Measurements from ENCODE around the gene TDRD3. TPM values are rescaled to one million over a fixed set of nuclear protein-coding genes. Genes with fewer than 3 reads are reported as not detected.
A peak's percentile ranks its signal among the peaks of the same experiment; 100 is the strongest.

The TDRD3 gene
- total RNA-seq, 1 donor from 2014 or later: 11.3 TPM

GRCh38 chr13:60448907-60449510, 52.0 kb downstream of the TDRD3 start:
- peak; percentile 91 for ATAC-seq
- DNase-seq (ENCODE audit: low spot score): no peak

DNA sequence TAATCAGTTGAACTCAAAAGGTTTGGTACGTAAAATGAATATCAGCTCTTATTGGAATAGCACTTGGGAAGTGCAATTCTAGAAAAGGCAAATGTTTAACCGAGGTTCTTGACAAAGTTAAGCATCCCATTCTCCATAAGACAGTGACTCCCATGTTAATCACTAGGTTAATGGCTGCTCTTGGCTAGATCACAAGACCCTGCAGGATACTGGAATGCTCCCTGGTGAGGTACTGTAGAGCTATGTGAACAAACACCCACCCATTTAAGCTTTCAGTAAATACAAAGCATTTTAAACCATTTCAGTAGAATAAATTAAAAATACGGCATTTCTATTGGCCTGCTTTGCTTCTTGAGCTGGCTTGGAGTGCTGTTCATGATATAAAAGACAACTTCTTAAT, 56.5 kb downstream of the TDRD3 start:
- ATAC-seq (no peak), DNase-seq (ENCODE audit: low spot score) (no peak)

- peak; percentile 71 for ATAC-seq
Observed at GRCh38 chr13:60454425-60454824, 57.4 kb downstream of the TDRD3 start.

GRCh38 chr13:60463787-60464186, 66.8 kb downstream of the TDRD3 start:
- no peak for DNase-seq (ENCODE audit: low spot score)
- ATAC-seq: no peak

More at GRCh38 chr13:60454425-60454824, 57.4 kb downstream of the TDRD3 start:
- DNase-seq (ENCODE audit: low spot score): no peak

DNA sequence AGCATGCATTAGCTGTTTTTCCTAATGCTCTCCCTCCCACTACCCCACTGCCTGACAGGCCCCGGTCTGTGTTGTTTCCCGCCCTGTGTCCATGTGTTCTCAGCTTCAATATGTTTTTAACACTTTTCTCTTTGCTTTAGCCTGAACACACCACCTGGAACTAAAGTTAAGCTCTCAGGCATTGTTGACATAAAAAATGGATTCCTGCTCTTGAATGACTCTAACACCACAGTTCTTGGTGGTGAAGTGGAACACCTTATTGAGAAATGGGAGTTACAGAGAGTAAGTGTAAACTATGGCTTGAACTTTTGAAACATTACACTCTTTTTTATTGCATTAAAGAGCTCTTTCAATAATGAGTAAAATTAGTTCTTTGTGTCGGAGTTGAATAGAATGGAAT, 70.1 kb downstream of the TDRD3 start:
- ATAC-seq (no peak), DNase-seq (ENCODE audit: low spot score) (no peak)

DNA sequence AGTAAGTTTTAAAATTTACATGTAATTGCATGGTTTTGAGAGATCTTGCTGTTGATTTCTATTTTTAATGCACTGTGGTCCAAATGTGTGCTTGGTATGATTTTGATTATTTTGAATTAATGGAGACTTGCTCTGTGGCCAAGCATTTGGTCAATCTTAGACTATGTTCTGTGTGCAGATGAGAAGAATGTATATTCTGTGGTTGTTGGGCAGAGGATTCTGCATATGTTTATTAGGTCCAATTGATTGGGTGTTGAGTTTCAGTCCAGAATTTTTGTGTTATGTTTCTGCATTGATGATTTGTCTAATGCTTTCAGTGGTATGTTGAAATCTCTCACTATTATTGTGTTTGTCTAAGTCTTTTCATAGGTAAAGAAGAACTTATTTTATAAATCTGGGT, 82.3 kb downstream of the TDRD3 start:
- ATAC-seq: no peak
- DNase-seq (ENCODE audit: low spot score): no peak

DNA sequence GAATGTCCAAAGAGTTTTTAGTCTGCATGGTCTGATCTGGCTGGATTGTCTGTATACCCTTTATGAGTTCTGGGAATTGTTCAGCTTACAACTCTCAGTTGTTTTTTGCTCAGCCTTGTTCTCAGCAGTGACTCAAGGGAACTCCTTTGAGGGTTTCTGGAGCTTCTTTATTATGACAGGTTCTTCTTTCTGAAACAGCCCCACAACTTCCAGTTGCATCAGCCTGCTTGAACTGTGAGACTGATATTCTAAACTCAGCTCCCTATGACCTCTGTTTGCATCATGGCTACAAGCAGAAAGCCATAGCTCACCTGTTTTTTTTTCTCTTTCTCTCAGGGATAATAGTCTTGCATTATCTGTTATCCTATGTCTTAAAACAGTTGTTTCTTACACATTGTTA, 85.0 kb downstream of the TDRD3 start:
- ATAC-seq (no peak), DNase-seq (ENCODE audit: low spot score) (no peak)

GRCh38 chr13:60484865-60485264, 87.8 kb downstream of the TDRD3 start:
- DNase-seq (ENCODE audit: low spot score) (no peak), ATAC-seq (no peak)

DNA sequence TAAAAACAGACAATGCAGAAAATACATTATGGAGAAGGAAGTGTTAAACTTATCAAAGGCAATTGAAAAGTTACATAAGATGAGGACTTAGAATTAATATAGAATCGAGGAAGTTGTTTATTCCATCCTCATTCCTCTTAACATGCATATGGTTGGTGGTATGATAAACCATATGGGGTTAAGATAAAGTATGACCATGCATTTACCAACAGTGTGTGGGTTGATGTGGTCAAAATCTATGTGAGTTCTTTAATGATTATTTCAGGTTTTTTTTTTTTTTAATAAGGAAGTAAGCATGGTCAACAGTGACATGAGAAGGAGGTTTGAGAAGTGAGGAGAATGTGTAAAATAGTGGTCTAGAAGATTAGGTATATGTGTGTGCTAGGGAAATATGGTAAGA, 94.5 kb downstream of the TDRD3 start:
- DNase-seq (ENCODE audit: low spot score): no peak
- ATAC-seq: no peak

DNA sequence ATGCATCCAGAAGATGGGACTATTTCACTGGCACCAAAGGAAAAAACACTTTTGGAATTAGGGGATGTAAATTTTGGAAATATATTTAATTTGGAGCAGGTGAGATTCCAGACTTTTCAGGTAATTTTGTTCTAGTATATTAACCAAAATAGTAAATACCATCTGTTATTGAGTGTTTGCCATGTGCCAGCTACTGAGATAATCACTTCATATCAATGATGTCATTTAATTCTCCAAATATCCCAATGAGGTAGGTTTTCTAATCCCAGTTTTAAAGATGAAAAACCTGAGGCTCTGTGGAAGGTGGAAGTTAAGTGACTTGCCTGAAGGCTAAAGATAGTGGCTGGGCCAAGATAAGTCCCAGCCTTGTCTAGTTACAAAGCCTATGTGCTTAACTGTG, 95.2 kb downstream of the TDRD3 start:
- no peak for DNase-seq (ENCODE audit: low spot score)
- no peak for ATAC-seq

GRCh38 chr13:60494296-60494695, 97.3 kb downstream of the TDRD3 start:
- ATAC-seq: no peak

GRCh38 chr13:60501236-60501635, 104.2 kb downstream of the TDRD3 start:
- ATAC-seq (no peak), DNase-seq (ENCODE audit: low spot score) (no peak)

More at GRCh38 chr13:60494296-60494695, 97.3 kb downstream of the TDRD3 start:
- no peak for DNase-seq (ENCODE audit: low spot score)

DNA sequence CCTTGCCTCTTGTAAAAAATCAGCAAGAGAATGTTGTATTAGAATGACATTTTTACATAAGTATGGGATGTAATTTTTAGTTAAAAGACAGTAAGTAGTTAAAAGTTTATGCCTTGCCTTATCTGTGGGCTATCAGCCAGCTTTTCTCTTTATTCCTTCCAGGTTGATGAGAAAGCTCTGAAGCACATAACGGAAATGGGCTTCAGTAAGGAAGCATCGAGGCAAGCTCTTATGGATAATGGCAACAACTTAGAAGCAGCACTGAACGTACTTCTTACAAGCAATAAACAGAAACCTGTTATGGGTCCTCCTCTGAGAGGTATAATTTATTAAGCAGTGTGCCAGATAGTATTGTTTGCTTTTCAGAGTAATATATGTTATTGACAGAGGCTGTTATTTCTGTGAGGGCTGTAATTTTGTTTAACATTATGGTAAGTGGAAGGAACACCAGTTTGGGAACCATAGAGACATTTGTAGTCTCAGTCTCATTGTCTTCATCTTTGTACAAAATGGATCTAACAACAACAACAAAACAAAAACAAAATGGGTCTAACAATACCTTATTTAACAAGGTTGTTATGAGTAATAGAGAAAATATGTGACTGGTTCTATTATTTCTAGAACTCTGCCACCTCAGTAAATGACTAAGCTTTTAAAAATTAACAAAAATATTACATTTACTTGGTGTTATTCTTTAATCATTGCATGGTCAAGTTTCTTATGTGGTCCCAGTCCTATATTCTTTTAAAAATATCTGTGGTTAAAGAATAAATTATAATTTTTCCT, 112.8 kb downstream of the TDRD3 start:
- DNase-seq (ENCODE audit: low spot score) (no peak), ATAC-seq (no peak)

- DNase-seq (ENCODE audit: low spot score) (no peak), ATAC-seq (no peak)
Observed at GRCh38 chr13:60511637-60512036, 114.6 kb downstream of the TDRD3 start.

- DNase-seq (ENCODE audit: low spot score): no peak
- no peak for ATAC-seq
Observed at GRCh38 chr13:60514891-60515290, 117.9 kb downstream of the TDRD3 start.

DNA sequence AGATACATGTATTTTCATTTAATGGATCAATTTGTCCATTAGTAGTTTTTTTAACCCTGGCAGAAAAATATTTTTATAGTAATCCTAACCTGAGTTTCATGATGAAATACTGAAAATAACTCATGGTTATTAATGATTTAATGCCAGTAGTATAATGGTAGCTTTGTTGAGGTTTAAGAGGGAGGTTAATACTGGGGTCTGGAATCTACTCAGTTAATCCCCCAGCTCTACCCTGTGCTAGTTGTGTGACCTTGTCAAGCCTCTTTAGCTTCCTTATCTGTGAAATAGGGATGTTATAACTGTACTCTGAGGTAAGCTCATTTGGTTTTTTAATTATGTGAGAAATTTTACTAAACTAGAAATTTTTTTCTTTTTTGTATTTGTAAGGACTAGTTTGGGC, 122.5 kb downstream of the TDRD3 start:
- DNase-seq (ENCODE audit: low spot score) (no peak), ATAC-seq (no peak)

- peak; percentile 85 for ATAC-seq
- DNase-seq (ENCODE audit: low spot score): no peak
Observed at GRCh38 chr13:60520902-60521569, 124.0 kb downstream of the TDRD3 start.

DNA sequence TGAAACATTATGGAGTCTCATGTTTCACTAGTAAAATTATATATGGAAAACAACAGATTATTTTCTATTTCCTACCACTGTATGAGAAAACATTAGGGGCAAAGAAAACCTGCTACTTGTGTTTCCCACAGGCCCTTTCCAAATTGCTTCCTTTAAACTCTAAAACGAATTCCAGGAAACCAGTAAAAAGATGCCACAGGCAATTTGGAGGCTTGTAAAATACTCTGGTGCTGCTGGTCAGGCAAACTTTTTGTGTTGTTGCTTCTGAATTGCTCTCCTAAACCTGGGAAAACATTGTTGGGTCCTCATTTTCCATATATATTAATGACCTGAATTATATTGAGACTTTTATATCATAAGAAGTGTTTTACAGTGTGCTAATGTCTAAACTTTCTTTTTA, 141.5 kb downstream of the TDRD3 start:
- ATAC-seq: no peak
- DNase-seq (ENCODE audit: low spot score): no peak

DNA sequence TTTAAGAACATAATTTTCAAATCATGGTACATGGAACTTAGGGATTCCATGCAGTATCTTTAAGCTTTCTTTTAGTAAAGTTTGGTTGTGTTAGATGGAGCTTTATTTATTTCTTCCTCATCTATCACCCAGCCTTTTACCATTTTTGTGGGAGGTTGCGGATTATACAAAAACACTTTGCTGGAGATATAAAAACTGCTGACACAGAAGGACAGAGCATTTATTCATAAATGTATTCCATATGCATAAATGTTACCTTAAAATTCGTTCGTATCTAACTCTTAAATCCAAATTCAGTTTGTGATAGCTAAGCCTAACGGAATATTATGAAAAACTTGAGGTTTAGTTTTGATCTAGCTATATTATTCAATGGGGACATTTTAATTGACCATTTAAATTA, 143.3 kb downstream of the TDRD3 start:
- ATAC-seq (no peak), DNase-seq (ENCODE audit: low spot score) (no peak)

DNA sequence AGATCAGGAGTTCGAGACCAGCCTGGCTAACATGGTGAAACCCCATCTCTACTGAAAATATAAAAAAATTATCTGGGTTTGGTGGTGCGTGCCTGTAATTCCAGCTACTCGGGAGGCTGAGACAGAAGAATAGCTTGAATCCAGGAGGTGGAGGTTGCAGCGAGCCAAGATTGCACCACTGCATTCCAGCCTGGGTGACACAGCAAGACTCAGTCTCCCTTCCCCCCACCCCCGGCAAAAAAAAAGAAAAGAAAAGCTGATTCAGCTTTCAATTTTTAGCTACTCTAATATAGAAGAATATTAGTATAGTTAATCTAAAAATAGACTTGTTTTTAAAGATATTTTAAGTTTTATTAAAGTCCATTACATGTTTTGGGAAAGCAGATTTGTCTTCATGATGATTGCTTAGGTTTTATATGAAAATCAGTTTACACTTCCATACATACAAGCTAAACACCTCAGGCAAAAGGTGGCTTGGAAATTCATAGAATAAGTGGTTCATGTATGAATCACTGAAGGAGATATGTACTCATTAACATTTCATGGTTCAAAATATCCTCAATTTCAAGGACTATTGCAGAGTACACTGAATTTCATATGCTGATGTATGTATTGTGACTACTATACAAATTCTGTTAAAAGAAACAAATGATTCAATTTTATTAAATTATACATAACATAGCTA, 165.2 kb downstream of the TDRD3 start:
- ATAC-seq (no peak), DNase-seq (ENCODE audit: low spot score) (no peak)

DNA sequence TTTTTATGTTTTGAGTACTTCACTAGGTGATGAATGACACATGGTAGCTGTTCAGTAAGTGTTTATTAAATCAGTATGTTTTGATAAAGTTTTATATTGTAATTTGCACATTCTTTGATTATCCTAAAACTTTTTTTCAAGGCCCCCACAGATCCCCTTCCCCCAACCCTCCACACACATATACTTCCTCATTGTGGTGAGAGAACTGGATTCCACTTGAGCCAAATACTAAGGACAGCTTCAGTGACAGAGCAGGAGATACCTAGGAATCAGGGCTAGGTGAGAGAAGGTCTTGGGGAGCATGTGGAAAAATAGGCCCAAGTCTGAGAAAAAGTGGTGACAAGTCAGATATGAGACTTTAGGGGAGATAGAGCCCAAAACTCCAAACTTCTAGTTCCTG, 174.6 kb downstream of the TDRD3 start:
- no peak for ATAC-seq
- no peak for DNase-seq (ENCODE audit: low spot score)
